Myocyte (in vitro differentiated cells): Measurements from ENCODE around the gene PGAM2. TPM values are rescaled to one million over a fixed set of nuclear protein-coding genes. Genes with fewer than 3 reads are reported as not detected.
"Not testable (repeated sequence)": the region's sequence is repeated elsewhere in the genome, so short reads cannot be mapped to it uniquely, and the experiment has no call there.

ENCODE experiments used
- DNase-seq: peaks from one replicate; pipeline ENCODE4 v3.0.0-alpha.2; 2012; ENCODE audit warnings: low read depth
- total RNA-seq: library from RNA; depleted of rRNA; stranded (reverse); fragments of >200 nt; gene quantifications from 2 replicates; pipeline ENCODE4 v1.2.3, GENCODE V29; 2014

The PGAM2 gene
- total RNA-seq, 1 donor from 2014 or later = 81.2 TPM

GRCh38 chr7:44052771-44053365 is 12.5 kb downstream of the PGAM2 start:
- DNase-seq = no peak

- no peak for DNase-seq
Measured at GRCh38 chr7:44051611-44052220, 13.7 kb downstream of the PGAM2 start.

GRCh38 chr7:44050915-44051560 is 14.3 kb downstream of the PGAM2 start:
- no peak for DNase-seq

- no peak for DNase-seq
Measured at GRCh38 chr7:44050121-44050914, 15.0 kb downstream of the PGAM2 start.

- no peak for DNase-seq
Measured at GRCh38 chr7:44048031-44048795, 17.2 kb downstream of the PGAM2 start.

- DNase-seq = no peak
Measured at GRCh38 chr7:44046321-44047061, 18.9 kb downstream of the PGAM2 start.

GRCh38 chr7:44045226-44046014 is 19.9 kb downstream of the PGAM2 start:
- no peak for DNase-seq

GRCh38 chr7:44044315-44045225 is 20.8 kb downstream of the PGAM2 start, which contains the start of gene DBNL:
Gene DBNL (plus strand): TSS chr7:44044702. CDS start chr7:44044738, 36 bp downstream.
- peak; percentile 95 for DNase-seq

- DNase-seq = no peak
Measured at GRCh38 chr7:44043902-44044301, 21.5 kb downstream of the PGAM2 start.

- no peak for DNase-seq
Measured at GRCh38 chr7:44042221-44042620, 23.1 kb downstream of the PGAM2 start.

GRCh38 chr7:44040493-44040891 is 24.9 kb downstream of the PGAM2 start:
- DNase-seq = not testable (repeated sequence)

- DNase-seq = not testable (repeated sequence)
Measured at GRCh38 chr7:44039800-44040492, 25.4 kb downstream of the PGAM2 start.

- peak; percentile 96 for DNase-seq
Measured at GRCh38 chr7:44038961-44039558, 26.3 kb downstream of the PGAM2 start.

- DNase-seq = not testable (repeated sequence)
Measured at GRCh38 chr7:44038553-44038952, 26.8 kb downstream of the PGAM2 start.

- not testable (repeated sequence) for DNase-seq
Measured at GRCh38 chr7:44037951-44038350, 27.4 kb downstream of the PGAM2 start.

- DNase-seq = not testable (repeated sequence)
Measured at GRCh38 chr7:44036364-44036763, 29.0 kb downstream of the PGAM2 start.
